Transverse colon (tissue), 4 donors: ENCODE measurements around the gene ZNF608. TPM values are rescaled to one million over a fixed set of nuclear protein-coding genes. Genes with fewer than 3 reads are reported as not detected.

Source experiments
- DNase-seq: peaks from one replicate; pipeline ENCODE4 v3.0.0-alpha.2; 2019
- H3K27ac ChIP-seq, 4 donors: fragments of 200-600 bp; sonication (generic); 2 replicates each; pipeline ENCODE4 v1.5.1; 2016 to 2018; ENCODE audit warnings: inconsistent platforms in 4 of 4
- H3K27me3 ChIP-seq: fragments of 200-600 bp; sonication (generic); 2 replicates; pipeline ENCODE4 v1.5.1; 2017; ENCODE audit warnings: inconsistent platforms
- H3K36me3 ChIP-seq, 4 donors: fragments of 200-600 bp; sonication (generic); 2 replicates each; pipeline ENCODE4 v1.5.1; 2017 to 2019; ENCODE audit warnings: inconsistent platforms in 4 of 4
- H3K4me1 ChIP-seq, 4 donors: fragments of 200-600 bp; sonication (generic); 2 replicates each; pipeline ENCODE4 v1.5.1; 2017 to 2020; ENCODE audit warnings: inconsistent platforms in 4 of 4
- H3K4me3 ChIP-seq, 4 donors: fragments of 200-600 bp; sonication (generic); 1 replicate in 1 of 4; 2 replicates in 3 of 4; pipeline versions ENCODE4 v1.5.1 to v1.6.1; 2017 to 2019; ENCODE audit warnings: inconsistent platforms in 4 of 4
- H3K9me3 ChIP-seq, 2 donors: fragments of 200-600 bp; sonication (generic); 2 replicates each; pipeline ENCODE4 v1.5.1; 2017 to 2019; ENCODE audit warnings: inconsistent platforms in 2 of 2
- EP300 ChIP-seq: sonication (generic); formaldehyde crosslinking; IDR thresholded peaks from one replicate; pipeline ENCODE4 v1.6.1; 2017; ENCODE audit warnings: antibody characterized with exemption, low read depth
- POLR2A ChIP-seq: fragments of 450-650 bp; IDR thresholded peaks from one replicate; pipeline ENCODE4 v1.6.1; 2016; ENCODE audit warnings: antibody characterized with exemption, mild to moderate bottlenecking, moderate library complexity
- POLR2AphosphoS5 ChIP-seq, 3 donors: sonication (generic); formaldehyde crosslinking; IDR thresholded peaks; one replicate each; pipeline ENCODE4 v1.6.1; 2016; ENCODE audit warnings: antibody characterized with exemption in 3 of 3
- WGBS, 2 donors: methylation state at CpG; one replicate each; pipeline ENCODE4 v1.1.5; 2018; ENCODE audit warnings: low coverage in 1 of 2; 5-methylcytosine and 5-hydroxymethylcytosine counted together
- in situ Hi-C, 4 donors: fragments of 200-750 bp; cut with MboI; loops; one replicate each; pipeline versions ENCODE4 v1.15.0 to v1.15.1; 2017; ENCODE audit warnings: low sequenced_read_pairs in 3 of 4, low pct_ligation_motif_present in 1 of 4, low pct_unique_long_range_greater_than_20kb in 1 of 4
- intact Hi-C: fragments of 100-400 bp; cut with DNase I; formaldehyde crosslinking; loops from one replicate; pipeline ENCODE4 v1.15.1; 2023; ENCODE audit warnings: low total_unique reads
- total RNA-seq, 4 donors: library from RNA; depleted of rRNA; stranded (reverse); fragments of >200 nt; gene quantifications; one replicate each; pipeline ENCODE4 v1.1.0, GENCODE V29; 2016
- TF ChIP-seq, protein P1 (sequence below), 5 experiments: fragments of 200-600 bp in 3 of 5; fragments of 450-650 bp in 2 of 5; sonication (generic) in 3 of 5; IDR thresholded peaks; 1 replicate in 2 of 5; 2 replicates in 3 of 5; pipeline ENCODE4 v1.5.1; 2016 to 2017; ENCODE audit warnings: antibody characterized with exemption in 5 of 5, inconsistent platforms in 3 of 5, mild to moderate bottlenecking in 2 of 5, moderate library complexity in 1 of 5

ZNF608 gene
- total RNA-seq, 4 donors from 2014 or later, result 30.6 to 83.2 (median 41.2) TPM

DNA sequence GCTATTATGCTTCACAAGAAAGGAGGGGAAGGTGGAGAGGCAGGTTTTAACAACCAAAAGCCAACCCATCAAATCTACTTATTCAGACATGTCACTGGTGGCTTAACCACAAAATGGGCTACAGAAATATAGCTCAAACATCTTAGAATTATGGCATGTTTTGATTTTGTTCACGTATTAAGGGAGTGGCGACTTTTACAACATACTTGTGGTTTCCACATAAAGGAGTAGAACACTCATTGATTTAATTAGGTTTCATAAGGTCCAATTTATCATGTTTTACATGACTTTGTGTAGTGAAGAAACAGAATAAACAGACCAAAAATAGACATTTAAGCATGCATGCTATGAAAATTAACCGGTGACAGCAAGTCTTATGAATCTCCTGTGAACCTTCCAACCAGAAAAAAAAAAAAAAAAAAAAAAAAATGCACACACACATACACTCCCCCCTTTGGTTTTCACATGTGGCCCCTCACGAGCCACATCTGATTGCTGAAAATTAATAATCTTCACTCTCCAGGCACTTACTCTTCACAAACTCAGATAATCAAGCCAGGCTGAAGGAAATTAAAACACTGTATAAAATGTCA, 5.4 kb downstream of the ZNF608 start:
- H3K27me3 ChIP-seq, result no peaks in the 10 kb centered on the region
- TF ChIP-seq EP300 (no peak), POLR2AphosphoS5 (IDR thresholded peaks at IDR 0.05) (no peak), POLR2A (no peak)
- TF ChIP-seq, protein P1, sequence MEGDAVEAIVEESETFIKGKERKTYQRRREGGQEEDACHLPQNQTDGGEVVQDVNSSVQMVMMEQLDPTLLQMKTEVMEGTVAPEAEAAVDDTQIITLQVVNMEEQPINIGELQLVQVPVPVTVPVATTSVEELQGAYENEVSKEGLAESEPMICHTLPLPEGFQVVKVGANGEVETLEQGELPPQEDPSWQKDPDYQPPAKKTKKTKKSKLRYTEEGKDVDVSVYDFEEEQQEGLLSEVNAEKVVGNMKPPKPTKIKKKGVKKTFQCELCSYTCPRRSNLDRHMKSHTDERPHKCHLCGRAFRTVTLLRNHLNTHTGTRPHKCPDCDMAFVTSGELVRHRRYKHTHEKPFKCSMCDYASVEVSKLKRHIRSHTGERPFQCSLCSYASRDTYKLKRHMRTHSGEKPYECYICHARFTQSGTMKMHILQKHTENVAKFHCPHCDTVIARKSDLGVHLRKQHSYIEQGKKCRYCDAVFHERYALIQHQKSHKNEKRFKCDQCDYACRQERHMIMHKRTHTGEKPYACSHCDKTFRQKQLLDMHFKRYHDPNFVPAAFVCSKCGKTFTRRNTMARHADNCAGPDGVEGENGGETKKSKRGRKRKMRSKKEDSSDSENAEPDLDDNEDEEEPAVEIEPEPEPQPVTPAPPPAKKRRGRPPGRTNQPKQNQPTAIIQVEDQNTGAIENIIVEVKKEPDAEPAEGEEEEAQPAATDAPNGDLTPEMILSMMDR (IDR thresholded peaks at IDR 0.05), result no peak
- H3K9me3 ChIP-seq, result no peaks in the 10 kb centered on the region
- peaks cover 11 to 88% (median 71%) of the 10 kb centered on the region in 4 donors for H3K4me1 ChIP-seq
- H3K36me3 ChIP-seq, result no peaks in the 10 kb centered on the region
- no peak for DNase-seq
- no peak overlapping the region for H3K4me3 ChIP-seq
- intact Hi-C loops, result loop anchor here (5.0 to 10.0 kb wide), 2 partner anchors 674 to 746 kb away; no protein-coding TSS in a partner anchor
- WGBS, 2 donors, result 30 to 42% methylated on average over 3 to 4 of the region's 4 CpGs
- in situ Hi-C loops, result no loop called here
- peak overlapping the region; percentile 94 to 98 (median 96) for H3K27ac ChIP-seq

DNA sequence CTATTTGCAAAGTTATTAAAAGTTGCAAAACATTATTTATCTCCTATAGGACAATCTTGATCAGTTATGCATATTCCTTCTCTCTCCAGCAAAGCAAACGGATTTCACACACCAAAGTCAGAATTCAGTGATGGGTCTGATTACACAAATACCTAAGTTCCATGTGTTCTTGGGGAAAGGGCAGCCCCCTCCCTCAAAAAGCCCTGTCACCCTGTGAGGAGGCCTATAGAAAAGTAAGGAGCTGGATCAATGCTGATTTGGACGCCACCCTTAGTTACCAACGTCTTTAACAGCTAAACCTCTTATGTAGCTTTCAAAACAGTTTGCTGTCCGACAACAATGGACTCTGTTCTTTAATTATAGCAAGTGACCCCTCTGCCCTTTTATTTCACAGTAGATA, 6.4 kb downstream of the ZNF608 start:
- 61 to 75% methylated on average over 3 to 4 of the region's 4 CpGs for WGBS, 2 donors
- DNase-seq, result no peak
- Histone ChIP-seq H3K36me3 (no peaks in the 10 kb centered on the region), H3K4me1 (peaks cover 11 to 87% (median 71%) of the 10 kb centered on the region in 4 donors), H3K9me3 (no peaks in the 10 kb centered on the region), H3K4me3 (no peak overlapping the region), H3K27me3 (no peaks in the 10 kb centered on the region), H3K27ac (peak overlapping the region; percentile 94 to 98 (median 96))
- no peak for TF ChIP-seq POLR2AphosphoS5 (IDR thresholded peaks at IDR 0.05)
- no peak for TF ChIP-seq EP300
- TF ChIP-seq POLR2A, result no peak
- TF ChIP-seq, protein P1 (IDR thresholded peaks at IDR 0.05), result no peak
- in situ Hi-C loops, result no loop called here
- intact Hi-C loops, result loop anchor here (5.0 to 10.0 kb wide), 2 partner anchors 675 to 747 kb away; no protein-coding TSS in a partner anchor

DNA sequence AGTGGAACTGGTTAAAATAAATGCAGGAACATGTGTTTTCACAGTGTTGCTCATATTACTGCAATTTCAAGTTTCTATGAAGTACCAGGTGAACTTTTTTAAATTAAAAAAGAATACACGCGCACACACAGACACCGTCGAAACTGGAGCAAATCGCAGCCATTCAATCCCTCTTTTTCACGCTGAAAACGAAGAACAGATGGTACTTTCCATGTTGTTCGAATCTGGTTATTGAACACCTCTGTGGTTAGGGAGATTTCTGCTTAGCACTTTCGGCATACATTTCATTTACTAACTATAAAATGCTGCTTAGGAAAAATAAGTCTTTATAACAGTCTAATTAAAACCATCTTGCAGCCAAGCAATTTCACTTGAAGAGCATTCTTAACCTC, 6.8 kb downstream of the ZNF608 start:
- DNase-seq, result no peak
- intact Hi-C loops (loop anchor here (5.0 to 10.0 kb wide), 2 partner anchors 675 to 748 kb away; no protein-coding TSS in a partner anchor), in situ Hi-C loops (no loop called here)
- TF ChIP-seq, protein P1 (IDR thresholded peaks at IDR 0.05), result peak in 1 of 5 experiments; percentile 2
- TF ChIP-seq EP300 (no peak), POLR2A (no peak), POLR2AphosphoS5 (IDR thresholded peaks at IDR 0.05) (no peak)
- Histone ChIP-seq H3K4me3 (no peak overlapping the region), H3K4me1 (peaks cover 11 to 87% (median 71%) of the 10 kb centered on the region in 4 donors), H3K27me3 (no peaks in the 10 kb centered on the region), H3K27ac (peak overlapping the region; percentile 59 to 98 (median 95)), H3K9me3 (no peaks in the 10 kb centered on the region), H3K36me3 (no peaks in the 10 kb centered on the region)
- WGBS, 2 donors, result 89 to 93% methylated on average over 9 of the region's 9 CpGs

DNA sequence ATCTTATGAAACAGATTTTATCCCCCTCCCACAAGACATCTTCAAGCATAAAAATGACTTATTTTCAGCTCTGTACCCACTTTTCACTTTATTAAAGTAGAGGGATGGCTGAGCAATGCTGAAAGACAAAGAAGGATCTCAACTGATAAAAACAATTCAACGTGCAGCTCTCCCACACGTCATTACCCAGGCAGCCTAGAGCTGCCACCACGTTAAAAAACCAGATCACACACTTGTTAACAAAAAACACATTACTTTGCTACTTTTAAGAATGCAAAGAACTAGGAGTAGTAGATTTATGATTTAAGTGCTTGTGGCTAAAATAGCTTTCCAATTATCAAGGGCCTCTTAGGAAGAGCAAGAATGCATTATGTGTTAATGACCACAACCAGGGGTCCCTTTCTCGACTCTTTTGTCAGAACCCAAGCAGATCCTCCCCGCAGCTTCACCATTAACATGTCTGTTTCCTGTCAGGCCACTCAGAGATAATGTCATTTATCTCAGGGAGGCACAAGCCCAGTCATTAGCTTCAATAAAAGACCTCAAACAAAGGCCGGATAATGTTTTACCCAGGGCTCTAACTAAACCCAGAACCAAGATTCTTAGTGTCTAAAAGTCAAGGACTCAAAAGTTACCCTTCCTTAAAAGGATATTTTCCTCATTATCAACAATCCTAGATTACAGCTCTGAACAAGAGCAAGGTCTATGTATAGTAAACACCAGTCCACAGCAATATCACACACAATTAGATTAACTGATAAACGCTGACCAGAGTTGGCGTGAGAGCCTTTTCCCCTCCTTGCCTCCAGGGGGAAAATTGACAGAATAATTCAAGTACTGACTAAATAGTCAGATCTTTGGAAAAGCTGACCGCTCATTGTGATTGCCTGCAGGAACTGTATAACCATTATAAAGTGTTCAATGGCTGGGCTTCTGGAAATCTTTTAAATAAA, 7.5 kb downstream of the ZNF608 start:
- Histone ChIP-seq H3K36me3 (no peaks in the 10 kb centered on the region), H3K9me3 (no peaks in the 10 kb centered on the region), H3K27me3 (no peaks in the 10 kb centered on the region), H3K4me3 (no peak overlapping the region), H3K27ac (peak overlapping the region; percentile 59 to 98 (median 95)), H3K4me1 (peaks cover 11 to 92% (median 73%) of the 10 kb centered on the region in 4 donors)
- DNase-seq, result no peak
- TF ChIP-seq EP300 (no peak), POLR2A (no peak), POLR2AphosphoS5 (IDR thresholded peaks at IDR 0.05) (no peak)
- TF ChIP-seq, protein P1 (IDR thresholded peaks at IDR 0.05), result peak in 4 of 5 experiments; percentile 21 to 43 (median 34)
- intact Hi-C loops (no loop called here), in situ Hi-C loops (no loop called here)
- 48 to 50% methylated on average over 8 to 9 of the region's 9 CpGs for WGBS, 2 donors
